Heart left ventricle (tissue), 16 donors: Measurements from ENCODE around the gene MDFIC. TPM values are rescaled to one million over a fixed set of nuclear protein-coding genes. Genes with fewer than 3 reads are reported as not detected.

Source experiments
- ATAC-seq, 4 donors: fragments of 200-7000 bp; cut with Tn5 transposase; one replicate each; pipeline ENCODE4 v1.9.1; 2020 to 2022; ENCODE audit warnings: moderate library complexity in 4 of 4, mild to moderate bottlenecking in 3 of 4, moderate number of reproducible peaks in 1 of 4
- DNase-seq, 5 donors: peaks; one replicate each; pipeline ENCODE4 v3.0.0-alpha.2; 2020
- H3K27ac ChIP-seq, 12 donors: fragments of 200-600 bp; sonication (generic) in 4 of 12; one replicate each; pipeline versions ENCODE4 v1.5.0 to v1.8.0; 2016 to 2022; ENCODE audit warnings: mild to moderate bottlenecking in 2 of 12
- H3K27me3 ChIP-seq, 9 donors: fragments of 200-600 bp; sonication (generic) in 2 of 9; one replicate each; pipeline versions ENCODE4 v1.5.1 to v1.8.0; 2016 to 2022; ENCODE audit warnings: mild to moderate bottlenecking in 3 of 9
- H3K36me3 ChIP-seq, 9 donors: fragments of 200-600 bp; sonication (generic) in 2 of 9; one replicate each; pipeline versions ENCODE4 v1.5.0 to v1.8.0; 2018 to 2022; ENCODE audit warnings: mild to moderate bottlenecking in 2 of 9
- H3K4me1 ChIP-seq, 12 donors: fragments of 200-600 bp; sonication (generic) in 4 of 12; one replicate each; pipeline versions ENCODE4 v1.5.0 to v1.8.0; 2016 to 2022; ENCODE audit warnings: mild to moderate bottlenecking in 3 of 12
- H3K4me3 ChIP-seq, 12 donors: fragments of 200-600 bp; sonication (generic) in 4 of 12; one replicate each; pipeline versions ENCODE4 v1.5.0 to v1.8.0; 2017 to 2022; ENCODE audit warnings: mild to moderate bottlenecking in 9 of 12, moderate library complexity in 4 of 12
- H3K9me3 ChIP-seq, 12 donors: fragments of 200-600 bp; sonication (generic) in 4 of 12; one replicate each; pipeline versions ENCODE4 v1.5.0 to v1.8.0; 2016 to 2022; ENCODE audit warnings: mild to moderate bottlenecking in 1 of 12
- POLR2A ChIP-seq, 2 donors: fragments of 450-650 bp; IDR thresholded peaks; one replicate each; pipeline ENCODE4 v1.6.1; 2017; ENCODE audit warnings: antibody characterized with exemption in 2 of 2, mild to moderate bottlenecking in 2 of 2, moderate library complexity in 2 of 2
- WGBS, 4 donors: extraction: QIAGEN DNeasy Blood & Tissue Kit in 2 of 4; methylation state at CpG; one replicate each; pipeline versions ENCODE4 v1.1.5 to v1.1.7; 2013 to 2018; 5-methylcytosine and 5-hydroxymethylcytosine counted together
- intact Hi-C, 10 donors: fragments of 100-400 bp; cut with DNase I; formaldehyde crosslinking; loops; one replicate each; pipeline versions ENCODE4 v1.11.1 to v1.14.2; 2022
- polyA plus RNA-seq, 2 donors: library from polyadenylated mRNA; stranded (reverse); fragments of 200-250 nt; gene quantifications; one replicate each; pipeline ENCODE4 v1.2.3, GENCODE V29; 2013
- total RNA-seq, 9 donors: library from RNA; depleted of rRNA in 2 of 9; stranded (reverse); fragments of >200 nt in 2 of 9; fragmentation: NEBNext Ultra II Directional in 3 of 9; extraction: Animal tissue kit (Norgen Biotek cat#: 25700) in 3 of 9; gene quantifications; one replicate each; pipeline versions ENCODE4 v1.1.0 to v1.2.4, GENCODE V29; 2016 to 2023
- TF ChIP-seq, protein P1 (sequence below), 12 donors: fragments of 200-600 bp; sonication (generic) in 4 of 12; IDR thresholded peaks; one replicate each; pipeline versions ENCODE4 v1.5.0 to v1.8.0; 2018 to 2022; ENCODE audit warnings: antibody characterized with exemption in 12 of 12, mild to moderate bottlenecking in 5 of 12
- donor health status: ischemic (EF 13 %, LVEDD 7.1; RV severe dilation, severe dysfunction).
- donor health status: healthy with polysubstance abuse.
- donor health status: DM: no; HTN: yes; CAD: no.
- donor health status: DM: no; HTN: no; CAD: no.
- donor health status: ischemic (EF 25% LVEDD 6.9; RV normal size, moderate dysfunction).
- donor health status: ischemic (EF 25% LVEDD 5.7; RV mildly dilated, moderate dysfunction).
- donor health status: healthy.
- donor health status: DM: yes; HTN: yes; CAD: no.
- donor health status: ischemic (EF 35%, LVEDD 5.7; RV mildly dilated, moderate dysfunction).
- donor health status: nonischemic (EF 11% LVEDD 7.7; RV severe dilation, severe dysfunction).
- donor health status: DM: yes; HTN: yes; CAD: no.
- donor health status: PGD.
- donor health status: ischemic (EF 29% LVEDD 5.4; RV normal size, mild dysfunction).
- donor health status: nonischemic (EF 23%, LVEDD 6.1; RV moderate dilation, normal function).

Gene MDFIC
- total and polyA plus RNA-seq, 11 donors, result 11.2 to 51.8 (median 28.3) TPM

DNA sequence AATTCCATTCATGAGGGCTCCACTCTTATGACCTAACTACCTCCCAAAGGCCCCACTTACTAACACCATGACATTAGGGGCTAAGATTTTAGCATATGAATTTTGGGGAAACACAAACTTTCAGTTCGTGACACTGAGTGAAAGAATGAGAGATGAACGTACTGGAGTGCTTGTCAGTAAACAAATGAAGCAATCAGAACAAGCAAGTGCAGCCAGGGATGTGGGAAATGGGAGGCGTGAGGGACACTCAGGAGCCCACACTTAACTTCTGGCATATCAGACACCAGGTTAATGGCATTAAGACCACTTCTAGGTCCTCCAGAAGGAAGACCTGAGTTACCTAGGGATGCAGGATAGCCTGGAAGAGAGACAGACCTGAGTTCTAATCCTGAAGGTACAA is 2.3 kb upstream of the MDFIC start:
- Histone ChIP-seq H3K9me3 (no peaks in the 10 kb centered on the region), H3K27me3 (no peaks in the 10 kb centered on the region), H3K27ac (no peak overlapping the region), H3K4me1 (peaks cover 0 to 18% (median 11%) of the 10 kb centered on the region in 12 donors), H3K4me3 (no peak overlapping the region), H3K36me3 (no peaks in the 10 kb centered on the region)
- DNase-seq (no peak), ATAC-seq (no peak)
- intact Hi-C loops, result loop anchor here in 1 of 10 donors (5.0 kb wide), 1 partner anchor 42 kb away; no protein-coding TSS in a partner anchor
- TF ChIP-seq, protein P1, sequence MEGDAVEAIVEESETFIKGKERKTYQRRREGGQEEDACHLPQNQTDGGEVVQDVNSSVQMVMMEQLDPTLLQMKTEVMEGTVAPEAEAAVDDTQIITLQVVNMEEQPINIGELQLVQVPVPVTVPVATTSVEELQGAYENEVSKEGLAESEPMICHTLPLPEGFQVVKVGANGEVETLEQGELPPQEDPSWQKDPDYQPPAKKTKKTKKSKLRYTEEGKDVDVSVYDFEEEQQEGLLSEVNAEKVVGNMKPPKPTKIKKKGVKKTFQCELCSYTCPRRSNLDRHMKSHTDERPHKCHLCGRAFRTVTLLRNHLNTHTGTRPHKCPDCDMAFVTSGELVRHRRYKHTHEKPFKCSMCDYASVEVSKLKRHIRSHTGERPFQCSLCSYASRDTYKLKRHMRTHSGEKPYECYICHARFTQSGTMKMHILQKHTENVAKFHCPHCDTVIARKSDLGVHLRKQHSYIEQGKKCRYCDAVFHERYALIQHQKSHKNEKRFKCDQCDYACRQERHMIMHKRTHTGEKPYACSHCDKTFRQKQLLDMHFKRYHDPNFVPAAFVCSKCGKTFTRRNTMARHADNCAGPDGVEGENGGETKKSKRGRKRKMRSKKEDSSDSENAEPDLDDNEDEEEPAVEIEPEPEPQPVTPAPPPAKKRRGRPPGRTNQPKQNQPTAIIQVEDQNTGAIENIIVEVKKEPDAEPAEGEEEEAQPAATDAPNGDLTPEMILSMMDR (IDR thresholded peaks at IDR 0.05), result no peak
- TF ChIP-seq POLR2A (IDR thresholded peaks at IDR 0.05), result no peak
- WGBS, 4 donors, result 89 to 95% (median 94%) methylated on average over 3 of the region's 3 CpGs

DNA sequence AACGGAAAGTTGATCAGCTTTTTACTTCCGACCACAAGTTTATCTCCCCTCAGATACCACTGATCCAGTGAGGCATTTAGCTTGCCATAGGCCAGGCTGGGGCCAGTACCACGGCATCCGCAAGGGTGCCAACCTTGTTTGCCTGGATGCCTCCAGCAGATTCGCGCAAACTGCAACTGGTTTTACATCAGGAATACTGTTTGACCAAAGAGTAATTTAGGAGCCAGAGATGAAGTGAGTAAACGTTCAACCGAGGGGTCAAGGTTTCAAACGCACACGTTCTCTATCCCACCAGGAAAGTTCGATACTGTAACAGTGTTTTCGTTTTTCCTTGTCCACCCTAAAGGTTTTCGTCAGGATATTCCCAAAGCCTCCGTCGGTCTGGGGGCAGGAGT is 266 bp upstream of the MDFIC start:
- Histone ChIP-seq H3K4me3 (peak overlapping the region; percentile 64 to 92 (median 84)), H3K4me1 (peaks cover 0 to 38% (median 17%) of the 10 kb centered on the region in 12 donors), H3K27ac (peak overlapping the region; percentile 83 to 96 (median 92)), H3K9me3 (no peaks in the 10 kb centered on the region), H3K27me3 (no peaks in the 10 kb centered on the region), H3K36me3 (peaks cover 0 to 5% (median 0%) of the 10 kb centered on the region in 9 donors)
- DNase-seq, result peak in 2 of 5 donors; percentile 16 to 27
- no peak for TF ChIP-seq POLR2A (IDR thresholded peaks at IDR 0.05)
- TF ChIP-seq, protein P1 (IDR thresholded peaks at IDR 0.05), result no peak
- peak in 3 of 4 donors; percentile 17 to 22 (median 19) for ATAC-seq
- WGBS, 4 donors, result 28 to 50% (median 34%) methylated on average over 15 of the region's 15 CpGs
- intact Hi-C loops, result loop anchor here in 6 of 10 donors (5.0 to 10.0 kb wide), 8 partner anchors 53 to 296 kb away; no protein-coding TSS in a partner anchor

DNA sequence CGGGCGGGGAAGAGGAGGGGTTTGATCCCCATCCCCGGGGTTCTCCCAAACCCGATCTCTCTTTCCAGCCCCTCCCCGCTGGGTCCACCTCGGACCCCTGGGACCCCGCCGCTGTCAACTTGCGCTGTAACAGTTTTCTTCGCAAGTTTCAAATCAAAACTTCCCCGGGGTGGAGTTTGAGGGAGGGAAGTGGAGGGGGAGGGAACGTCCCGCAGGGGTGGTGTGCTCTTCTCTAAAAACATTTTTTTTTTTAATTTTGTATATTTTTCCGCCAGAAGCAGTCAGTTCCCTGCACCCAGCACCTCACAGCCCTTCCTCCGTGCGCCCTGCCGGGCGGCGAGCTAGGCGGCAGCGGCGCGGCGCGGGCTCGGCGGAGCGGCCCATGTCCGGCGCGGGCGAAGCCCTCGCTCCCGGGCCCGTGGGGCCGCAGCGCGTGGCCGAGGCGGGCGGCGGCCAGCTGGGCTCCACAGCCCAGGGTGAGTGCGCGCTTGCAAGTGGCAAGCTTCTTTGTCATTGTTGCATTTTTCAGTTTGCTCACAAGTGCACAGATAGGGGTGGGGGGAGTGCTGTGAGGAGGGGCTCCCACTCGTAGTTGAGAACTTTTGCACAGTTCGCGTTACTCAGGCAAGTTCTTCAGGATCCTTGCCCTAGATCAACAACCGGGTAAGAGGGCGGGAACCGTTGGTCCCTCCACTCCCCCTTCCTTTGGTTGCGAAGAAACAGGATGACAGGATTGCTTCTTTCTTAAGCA is 933 bp downstream of the MDFIC start:
- intact Hi-C loops, result loop anchor here in 6 of 10 donors (5.0 to 10.0 kb wide), 8 partner anchors 52 to 294 kb away; no protein-coding TSS in a partner anchor
- peak; percentile 36 to 71 (median 44) for DNase-seq
- Histone ChIP-seq H3K27ac (peak overlapping the region; percentile 83 to 96 (median 92)), H3K9me3 (no peaks in the 10 kb centered on the region), H3K36me3 (peaks cover 0 to 6% (median 0%) of the 10 kb centered on the region in 9 donors), H3K4me1 (peaks cover 0 to 48% (median 17%) of the 10 kb centered on the region in 12 donors), H3K4me3 (peak overlapping the region; percentile 64 to 92 (median 84)), H3K27me3 (no peaks in the 10 kb centered on the region)
- ATAC-seq, result peak; percentile 52 to 74 (median 63)
- TF ChIP-seq, protein P1 (IDR thresholded peaks at IDR 0.05), result no peak
- TF ChIP-seq POLR2A (IDR thresholded peaks at IDR 0.05), result no peak
- 0 to 1% (median 0%) methylated on average over 30 to 51 of the region's 51 CpGs for WGBS, 4 donors

DNA sequence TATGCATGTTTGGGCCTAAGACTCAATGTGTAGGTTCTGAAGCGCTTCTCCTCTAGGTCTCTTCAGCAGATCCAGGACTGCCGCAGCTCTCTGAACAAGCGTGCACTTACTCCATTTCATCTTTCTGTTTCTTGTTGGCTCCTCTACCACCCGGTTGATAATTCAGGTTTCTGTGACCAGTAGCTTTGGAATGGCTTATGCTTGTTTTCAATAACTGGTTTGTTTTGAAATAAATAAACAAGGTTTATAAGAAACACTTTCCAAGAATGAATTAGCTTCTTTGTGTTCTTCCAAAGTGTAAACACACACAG is 1.5 kb downstream of the MDFIC start:
- peaks cover 0 to 54% (median 18%) of the 10 kb centered on the region in 12 donors for H3K4me1 ChIP-seq
- TF ChIP-seq POLR2A (IDR thresholded peaks at IDR 0.05), result no peak
- TF ChIP-seq, protein P1 (IDR thresholded peaks at IDR 0.05), result no peak
- H3K9me3 ChIP-seq, result no peaks in the 10 kb centered on the region
- peak overlapping the region; percentile 64 to 92 (median 84) for H3K4me3 ChIP-seq
- WGBS, 4 donors, result 1 to 4% (median 3%) methylated on average over 4 of the region's 4 CpGs
- intact Hi-C loops, result loop anchor here in 6 of 10 donors (5.0 to 10.0 kb wide), 8 partner anchors 51 to 294 kb away; no protein-coding TSS in a partner anchor
- H3K27ac ChIP-seq, result peak overlapping the region; percentile 83 to 96 (median 92)
- H3K27me3 ChIP-seq, result no peaks in the 10 kb centered on the region
- peak in 1 of 4 donors; percentile 30 for ATAC-seq
- H3K36me3 ChIP-seq, result peaks cover 0 to 6% (median 0%) of the 10 kb centered on the region in 9 donors
- no peak for DNase-seq
